SJCRH30 (cell line): ENCODE data around the gene ZNF638. TPM values are rescaled to one million over a fixed set of nuclear protein-coding genes. Genes with fewer than 3 reads are reported as not detected.

Experiments used
- DNase-seq, 2 experiments: peaks; one replicate each; pipeline ENCODE4 v3.0.0-alpha.2; 2015 to 2020
- H3K27ac ChIP-seq: fragments of 250-450 bp; sonication (Bioruptor Pico); 2 replicates; pipeline ENCODE4 v1.5.1; 2020; ENCODE audit warnings: mild to moderate bottlenecking, moderate library complexity
- H3K27me3 ChIP-seq: fragments of 250-450 bp; sonication (Bioruptor Pico); 2 replicates; pipeline ENCODE4 v1.5.1; 2020; ENCODE audit warnings: mild to moderate bottlenecking, moderate library complexity
- H3K36me3 ChIP-seq: fragments of 250-450 bp; sonication (Bioruptor Pico); 2 replicates; pipeline ENCODE4 v1.5.1; 2020; ENCODE audit warnings: mild to moderate bottlenecking, moderate library complexity
- H3K4me1 ChIP-seq: fragments of 250-450 bp; sonication (Bioruptor Pico); 2 replicates; pipeline ENCODE4 v1.5.1; 2020; ENCODE audit warnings: mild to moderate bottlenecking, moderate library complexity
- H3K4me3 ChIP-seq: fragments of 250-450 bp; sonication (Bioruptor Pico); 2 replicates; pipeline ENCODE4 v1.5.1; 2020; ENCODE audit warnings: mild to moderate bottlenecking, moderate library complexity
- H3K9me3 ChIP-seq: fragments of 250-450 bp; sonication (Bioruptor Pico); replicated peaks from 2 replicates; pipeline ENCODE4 v1.5.1; 2020; ENCODE audit warnings: mild to moderate bottlenecking, moderate library complexity
- total RNA-seq: library from RNA; depleted of rRNA; stranded (reverse); fragments of >200 nt; shearing (Covaris generic); gene quantifications from 2 replicates; pipeline ENCODE4 v1.2.3, GENCODE V29; 2014

Gene ZNF638
- total RNA-seq, 1 experiment from 2014 or later = 197 TPM

- peak; percentile 66 to 80 for DNase-seq
- H3K27ac ChIP-seq = peak overlapping the region; percentile 54
Measured at GRCh38 chr2:71471276-71471675, 139.7 kb downstream of the ZNF638 start.

DNA sequence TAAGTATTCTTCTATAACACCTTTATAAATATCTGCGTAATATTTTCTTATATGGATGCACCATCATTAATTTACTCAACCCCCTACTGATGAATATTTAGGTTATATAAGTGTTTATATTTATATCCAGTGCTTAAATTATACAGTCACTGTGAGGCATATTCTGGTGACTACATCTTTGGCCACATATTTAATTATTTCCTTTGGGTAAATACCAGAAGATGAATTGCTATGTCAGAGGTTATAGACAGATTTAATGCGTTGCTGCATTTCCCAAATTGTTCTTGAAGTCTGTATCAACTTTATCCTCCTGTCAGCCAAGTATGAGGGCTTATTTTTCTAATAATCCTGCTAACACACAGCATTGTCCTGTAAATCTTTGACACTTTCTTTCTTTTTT lies 140.4 kb downstream of the ZNF638 start:
- no peaks in the 10 kb centered on the region for H3K9me3 ChIP-seq
- DNase-seq = no peak
- no peak overlapping the region for H3K4me3 ChIP-seq
- H3K36me3 ChIP-seq = peaks cover 8% of the 10 kb centered on the region
- peaks cover 52% of the 10 kb centered on the region for H3K4me1 ChIP-seq
- H3K27me3 ChIP-seq = no peaks in the 10 kb centered on the region
- peak overlapping the region; percentile 54 for H3K27ac ChIP-seq

More at GRCh38 chr2:71471276-71471675, 139.7 kb downstream of the ZNF638 start:
- peaks cover 8% of the 10 kb centered on the region for H3K36me3 ChIP-seq
- no peaks in the 10 kb centered on the region for H3K27me3 ChIP-seq
- H3K4me1 ChIP-seq = peaks cover 52% of the 10 kb centered on the region
- no peak overlapping the region for H3K4me3 ChIP-seq
- H3K9me3 ChIP-seq = no peaks in the 10 kb centered on the region

- DNase-seq = peak; percentile 72 to 78
- H3K9me3 ChIP-seq = no peaks in the 10 kb centered on the region
- H3K27me3 ChIP-seq = no peaks in the 10 kb centered on the region
- peak overlapping the region; percentile 69 for H3K27ac ChIP-seq
- peaks cover 12% of the 10 kb centered on the region for H3K36me3 ChIP-seq
- H3K4me1 ChIP-seq = peaks cover 52% of the 10 kb centered on the region
- H3K4me3 ChIP-seq = no peak overlapping the region
Measured at GRCh38 chr2:71473346-71474031, 141.9 kb downstream of the ZNF638 start.

DNA sequence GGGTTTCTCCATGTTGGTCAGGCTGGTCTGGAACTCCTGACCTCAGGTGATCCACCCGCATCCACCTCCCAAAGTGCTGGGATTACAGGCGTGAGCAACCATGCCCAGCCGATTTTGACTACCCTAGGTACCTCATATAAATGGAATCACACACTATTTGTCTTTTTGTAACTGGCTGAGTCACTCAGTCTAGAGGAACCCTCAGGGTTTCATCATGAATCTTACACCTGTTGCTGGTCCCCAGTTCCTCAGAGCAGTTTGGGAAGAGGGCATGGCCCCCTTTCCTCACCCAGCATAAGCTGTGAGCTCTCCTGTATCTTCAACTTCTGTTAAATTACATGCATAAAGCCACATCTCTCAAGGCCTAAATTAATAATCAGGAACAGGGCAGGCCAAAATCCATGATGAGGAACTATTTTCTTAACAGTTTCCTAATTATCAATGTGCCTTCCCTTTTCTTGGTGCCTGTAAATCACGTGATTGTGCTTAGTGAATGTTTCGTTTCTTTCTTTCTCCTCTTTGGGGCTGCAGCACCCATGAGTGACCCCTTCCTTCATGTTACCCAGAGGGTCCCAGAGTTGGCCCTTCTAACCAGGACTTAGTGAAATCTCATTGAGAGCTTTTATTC lies 142.6 kb downstream of the ZNF638 start:
- Histone ChIP-seq H3K27ac (peak overlapping the region; percentile 69), H3K4me3 (no peak overlapping the region), H3K36me3 (peaks cover 12% of the 10 kb centered on the region), H3K27me3 (no peaks in the 10 kb centered on the region), H3K4me1 (peaks cover 45% of the 10 kb centered on the region), H3K9me3 (no peaks in the 10 kb centered on the region)
- peak in 1 of 2 experiments; percentile 45 for DNase-seq

- H3K27me3 ChIP-seq = no peaks in the 10 kb centered on the region
Measured at GRCh38 chr2:71474744-71475397, 143.3 kb downstream of the ZNF638 start.

GRCh38 chr2:71476495-71476894 lies 144.9 kb downstream of the ZNF638 start:
- Histone ChIP-seq H3K27ac (no peak overlapping the region), H3K4me1 (peaks cover 29% of the 10 kb centered on the region), H3K9me3 (no peaks in the 10 kb centered on the region), H3K4me3 (no peak overlapping the region), H3K36me3 (peaks cover 21% of the 10 kb centered on the region), H3K27me3 (no peaks in the 10 kb centered on the region)
- no peak for DNase-seq

More at GRCh38 chr2:71474744-71475397, 143.3 kb downstream of the ZNF638 start:
- Histone ChIP-seq H3K36me3 (peaks cover 12% of the 10 kb centered on the region), H3K4me1 (peaks cover 38% of the 10 kb centered on the region), H3K4me3 (no peak overlapping the region), H3K9me3 (no peaks in the 10 kb centered on the region), H3K27ac (peak overlapping the region; percentile 69)
- DNase-seq = no peak

- no peak overlapping the region for H3K4me3 ChIP-seq
- DNase-seq = no peak
- peaks cover 18% of the 10 kb centered on the region for H3K36me3 ChIP-seq
- peaks cover 21% of the 10 kb centered on the region for H3K4me1 ChIP-seq
- H3K27ac ChIP-seq = no peak overlapping the region
- no peaks in the 10 kb centered on the region for H3K27me3 ChIP-seq
- no peaks in the 10 kb centered on the region for H3K9me3 ChIP-seq
Measured at GRCh38 chr2:71477231-71477691, 145.7 kb downstream of the ZNF638 start.

GRCh38 chr2:71478806-71479205 lies 147.2 kb downstream of the ZNF638 start:
- DNase-seq = no peak
- Histone ChIP-seq H3K4me1 (peaks cover 8% of the 10 kb centered on the region), H3K4me3 (no peak overlapping the region), H3K27me3 (no peaks in the 10 kb centered on the region), H3K36me3 (peaks cover 13% of the 10 kb centered on the region), H3K9me3 (no peaks in the 10 kb centered on the region), H3K27ac (no peak overlapping the region)

DNA sequence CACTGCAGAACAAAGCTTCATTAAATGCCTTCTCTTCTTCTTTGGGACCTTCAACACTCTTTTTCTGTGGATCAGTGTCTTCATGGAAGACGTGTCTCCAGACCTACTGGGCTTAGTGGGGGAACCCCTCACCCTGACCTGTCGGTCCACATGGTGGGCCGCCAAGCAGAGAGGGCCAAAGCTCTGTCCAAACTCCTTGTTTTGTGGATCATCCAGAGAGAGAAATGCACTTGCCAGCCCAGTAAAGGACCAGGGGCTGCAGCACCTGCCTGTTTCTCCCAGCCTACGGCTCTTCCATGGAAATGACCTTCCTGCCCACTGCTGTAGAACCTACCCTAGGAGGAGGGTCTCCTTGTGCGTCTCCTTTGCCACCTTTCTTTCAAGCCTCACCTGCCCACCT lies 147.7 kb downstream of the ZNF638 start:
- Histone ChIP-seq H3K9me3 (no peaks in the 10 kb centered on the region), H3K27ac (no peak overlapping the region), H3K4me1 (peaks cover 4% of the 10 kb centered on the region), H3K4me3 (no peak overlapping the region), H3K36me3 (peaks cover 13% of the 10 kb centered on the region), H3K27me3 (no peaks in the 10 kb centered on the region)
- DNase-seq = no peak

GRCh38 chr2:71481111-71481510 lies 149.5 kb downstream of the ZNF638 start:
- DNase-seq = no peak
- peaks cover 21% of the 10 kb centered on the region for H3K36me3 ChIP-seq
- no peak overlapping the region for H3K4me3 ChIP-seq
- H3K27me3 ChIP-seq = no peaks in the 10 kb centered on the region
- no peak overlapping the region for H3K27ac ChIP-seq
- no peaks in the 10 kb centered on the region for H3K9me3 ChIP-seq
- peaks cover under 1% of the 10 kb centered on the region; the same call in 1 of the 2 replicates for H3K4me1 ChIP-seq

- H3K36me3 ChIP-seq = peaks cover 21% of the 10 kb centered on the region
- H3K9me3 ChIP-seq = no peaks in the 10 kb centered on the region
- H3K4me3 ChIP-seq = no peak overlapping the region
- no peak for DNase-seq
- H3K27me3 ChIP-seq = no peaks in the 10 kb centered on the region
- H3K27ac ChIP-seq = no peak overlapping the region
- H3K4me1 ChIP-seq = peaks cover 9% of the 10 kb centered on the region
Measured at GRCh38 chr2:71482055-71482454, 150.5 kb downstream of the ZNF638 start.

DNA sequence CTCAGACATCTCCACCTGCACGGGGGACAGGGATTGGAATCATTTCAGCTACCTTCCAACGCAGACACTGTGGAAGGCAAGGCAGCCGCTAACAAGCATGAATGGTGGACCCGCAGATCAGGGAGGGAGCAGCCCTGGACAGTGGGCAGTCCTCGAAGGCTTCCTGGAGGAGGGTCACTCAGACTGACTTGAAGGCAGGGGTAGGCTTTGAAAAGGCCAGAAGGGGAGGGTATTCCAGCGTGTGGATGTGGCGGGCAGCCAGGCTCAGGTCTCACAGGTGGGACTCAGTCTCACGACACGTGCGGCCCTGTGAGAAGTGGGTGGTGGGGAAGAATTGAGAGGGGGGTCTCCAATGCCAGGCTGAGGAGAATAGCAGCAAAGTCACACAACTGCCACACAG lies 151.7 kb downstream of the ZNF638 start:
- no peak for DNase-seq
- Histone ChIP-seq H3K27ac (no peak overlapping the region), H3K4me3 (no peak overlapping the region), H3K9me3 (no peaks in the 10 kb centered on the region), H3K27me3 (no peaks in the 10 kb centered on the region), H3K36me3 (peaks cover 18% of the 10 kb centered on the region), H3K4me1 (peaks cover 9% of the 10 kb centered on the region)

DNA sequence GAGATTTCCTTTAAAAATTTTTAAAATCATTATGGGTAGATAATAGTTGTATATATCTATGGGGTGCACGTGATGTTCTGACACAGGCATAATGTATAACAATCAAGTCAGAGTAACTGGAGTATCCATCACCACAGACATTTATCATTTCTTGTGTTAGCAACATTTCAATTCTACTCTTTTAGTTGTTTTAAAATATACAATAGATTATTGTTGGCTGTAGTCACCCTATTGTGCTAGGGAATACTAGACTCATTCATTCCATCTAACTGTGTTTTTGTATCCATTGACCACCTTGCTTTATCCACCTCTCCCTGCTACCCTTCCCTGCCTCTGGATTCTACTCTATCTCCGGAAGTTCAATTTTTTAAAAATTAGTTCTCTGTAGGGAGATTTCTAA lies 152.8 kb downstream of the ZNF638 start:
- Histone ChIP-seq H3K36me3 (peaks cover 18% of the 10 kb centered on the region), H3K27ac (no peak overlapping the region), H3K4me3 (no peak overlapping the region), H3K9me3 (no peaks in the 10 kb centered on the region), H3K27me3 (no peaks in the 10 kb centered on the region), H3K4me1 (peaks cover 9% of the 10 kb centered on the region)
- no peak for DNase-seq
